ENCODE measurements around the gene PTPRT.
"Not testable (repeated sequence)": the region's sequence is repeated elsewhere in the genome, so short reads cannot be mapped to it uniquely, and the experiment has no call there.

PTPRT gene

GRCh38 chr20:42910808-42911207, 278.9 kb downstream of the PTPRT start:
- not testable (repeated sequence) for DNase-seq (ENCODE audit: low spot score)

DNA sequence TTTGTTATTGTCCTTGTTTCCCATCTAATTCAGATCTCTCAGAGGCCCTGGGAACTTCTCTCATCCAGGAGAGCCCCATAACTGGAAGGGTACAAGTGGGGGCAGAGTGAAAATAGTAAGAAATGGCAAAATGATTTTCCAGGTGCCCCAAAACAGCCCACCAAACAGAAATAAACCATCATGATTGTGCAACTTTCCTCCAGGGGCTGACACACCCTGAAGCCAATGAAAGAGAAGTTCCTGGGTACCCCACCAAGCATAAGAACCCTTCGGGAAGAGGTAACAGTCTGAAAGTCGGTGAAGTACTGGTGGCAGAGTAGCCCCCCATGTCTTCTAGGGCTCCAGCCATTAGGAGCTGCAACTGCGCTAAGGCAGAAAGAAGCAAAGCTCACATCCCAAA, 282.0 kb downstream of the PTPRT start:
- DNase-seq (ENCODE audit: low spot score), result no peak

DNA sequence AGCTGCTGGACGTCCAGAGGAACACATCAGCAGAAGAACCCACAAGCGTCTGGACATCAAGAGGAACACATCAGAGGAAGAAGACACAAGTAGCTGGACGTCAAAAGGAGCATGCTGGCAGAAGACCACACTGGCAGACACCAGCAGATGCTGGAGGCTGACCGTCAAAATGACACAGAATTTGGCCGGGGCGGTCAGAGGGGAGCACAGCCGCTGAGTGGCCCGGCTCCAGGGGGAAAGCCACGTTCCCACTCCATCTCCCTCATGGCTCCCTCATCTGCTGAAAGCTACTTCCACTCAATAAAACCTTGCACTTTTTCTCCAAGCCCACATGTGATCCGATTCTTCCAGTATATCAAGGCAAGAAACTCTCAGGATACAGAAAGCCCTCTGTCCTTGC, 283.6 kb downstream of the PTPRT start:
- DNase-seq (ENCODE audit: low spot score), result no peak

GRCh38 chr20:42902509-42902908, 287.2 kb downstream of the PTPRT start:
- no peak for DNase-seq (ENCODE audit: low spot score)

DNA sequence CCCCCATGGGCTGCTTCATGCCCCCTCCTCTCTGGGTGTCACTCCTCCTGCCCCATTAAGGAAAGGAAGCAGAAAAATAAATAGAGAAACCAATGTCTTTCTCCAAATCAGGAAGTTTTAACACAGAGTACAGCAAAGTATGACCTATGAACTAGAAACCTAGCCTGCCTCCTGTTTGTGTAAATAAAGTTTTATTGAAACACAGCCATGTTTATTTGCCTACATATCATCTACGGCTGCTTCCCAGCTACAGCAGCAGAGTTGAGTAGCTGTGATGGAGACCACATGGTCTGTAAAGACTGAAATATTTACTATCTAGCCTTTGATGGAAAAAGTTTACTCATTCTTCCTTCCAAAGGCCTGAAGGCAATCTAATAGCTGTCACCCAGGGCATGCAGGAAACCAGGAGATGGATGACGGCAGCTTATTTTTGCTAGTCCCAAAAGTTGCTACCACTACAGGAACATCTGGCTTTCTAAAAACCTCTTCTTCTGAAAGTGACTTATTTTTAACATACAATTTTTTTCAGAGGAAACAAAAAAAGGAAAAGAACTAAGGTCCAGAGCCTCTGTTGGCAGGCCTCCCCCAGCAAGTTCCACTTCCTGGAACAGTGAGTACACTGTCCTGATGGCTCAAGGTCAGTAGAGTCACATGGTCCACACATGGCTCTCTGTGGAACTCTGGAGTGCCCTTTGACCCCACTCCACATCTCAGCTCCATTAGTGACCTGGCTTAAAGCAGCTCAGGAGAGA, 287.8 kb downstream of the PTPRT start:
- no peak for DNase-seq (ENCODE audit: low spot score)

DNA sequence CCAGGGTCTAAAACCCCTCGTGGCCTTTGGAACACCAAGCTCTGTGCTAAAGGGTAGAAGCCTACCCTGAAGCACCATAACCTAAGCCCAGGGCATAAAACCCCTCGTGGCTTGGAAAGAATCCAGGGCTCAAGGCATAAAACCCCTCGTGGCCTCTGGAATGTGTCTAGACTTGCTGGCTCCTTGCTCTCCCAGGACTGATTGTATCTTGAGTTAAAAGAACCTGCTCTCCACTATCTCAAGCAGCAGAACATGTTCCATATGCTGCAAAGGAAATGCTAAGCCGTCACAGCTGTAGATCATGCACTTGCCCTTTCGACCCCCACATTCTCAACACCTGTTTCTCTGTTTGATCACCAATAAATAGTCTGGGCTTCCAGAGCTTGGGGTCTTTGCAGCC, 288.9 kb downstream of the PTPRT start:
- not testable (repeated sequence) for DNase-seq (ENCODE audit: low spot score)

GRCh38 chr20:42895020-42895419, 294.7 kb downstream of the PTPRT start:
- no peak for DNase-seq (ENCODE audit: low spot score)

GRCh38 chr20:42894483-42894882, 295.2 kb downstream of the PTPRT start:
- peak; percentile 24 for DNase-seq (ENCODE audit: low spot score)

DNA sequence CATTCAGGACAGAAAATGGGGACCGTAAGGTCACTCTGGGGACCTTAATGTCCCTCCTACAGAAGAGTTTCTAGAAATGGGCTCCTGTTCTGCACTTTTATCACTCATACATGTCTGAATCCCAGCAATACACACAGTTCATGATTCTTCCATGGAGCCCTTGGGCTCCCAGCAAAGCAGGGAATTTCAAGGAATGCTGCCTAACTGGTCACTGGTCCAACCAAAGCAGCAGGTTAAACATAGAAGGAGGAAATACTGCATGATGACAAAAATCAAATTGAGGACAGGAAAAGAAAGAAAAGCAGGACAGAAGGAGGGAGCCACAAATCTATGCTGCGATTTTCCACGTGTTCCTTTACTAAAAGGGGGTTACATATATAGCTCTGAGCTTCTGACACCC, 300.2 kb downstream of the PTPRT start:
- DNase-seq (ENCODE audit: low spot score), result no peak

- no peak for DNase-seq (ENCODE audit: low spot score)
These were observed 302.4 kb downstream of the PTPRT start for GRCh38 chr20:42887281-42887680.

DNA sequence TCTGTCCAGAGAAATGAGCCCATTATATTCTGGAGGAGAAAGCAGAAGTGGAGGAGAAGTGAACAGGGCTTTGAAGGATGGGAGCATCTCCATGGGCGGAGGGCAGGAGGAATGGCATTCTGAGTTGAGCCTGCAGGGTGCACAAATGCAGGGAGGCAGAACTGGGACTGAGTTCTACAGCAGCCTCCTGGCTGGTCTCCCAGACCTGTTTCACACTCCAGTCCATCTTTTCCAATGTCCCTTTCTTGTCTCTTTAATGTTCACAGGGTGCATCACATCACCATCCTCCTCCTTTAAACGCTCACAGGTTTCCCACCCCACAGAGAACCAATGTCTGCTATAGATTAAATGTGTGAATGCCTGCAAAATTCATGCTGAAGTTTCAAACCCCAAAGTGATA, 302.9 kb downstream of the PTPRT start:
- no peak for DNase-seq (ENCODE audit: low spot score)

DNA sequence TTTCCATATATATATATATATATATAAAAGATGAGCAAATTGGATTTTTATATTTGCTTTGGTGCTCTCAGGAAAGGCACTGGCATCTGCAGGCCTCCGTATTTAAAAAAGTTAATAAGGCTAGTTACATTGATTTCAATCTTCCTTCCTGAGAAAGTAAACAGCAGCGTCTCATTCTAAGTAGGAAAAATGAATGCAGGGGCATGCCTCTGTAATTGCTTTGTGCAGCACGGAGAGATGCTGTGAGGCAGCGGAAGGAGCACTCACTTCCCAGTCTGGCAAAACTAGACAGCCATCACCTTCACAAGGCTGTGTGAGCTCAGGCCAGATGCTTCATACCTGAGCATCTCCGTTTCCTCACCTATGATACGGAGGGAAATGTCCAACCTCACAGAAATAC, 303.7 kb downstream of the PTPRT start:
- DNase-seq (ENCODE audit: low spot score), result no peak

GRCh38 chr20:42875581-42875980, 314.1 kb downstream of the PTPRT start:
- no peak for DNase-seq (ENCODE audit: low spot score)

GRCh38 chr20:42873259-42873658, 316.4 kb downstream of the PTPRT start:
- DNase-seq (ENCODE audit: low spot score), result no peak

GRCh38 chr20:42864116-42864515, 325.6 kb downstream of the PTPRT start:
- no peak for DNase-seq (ENCODE audit: low spot score)

- DNase-seq (ENCODE audit: low spot score), result no peak
These were observed 327.3 kb downstream of the PTPRT start for GRCh38 chr20:42862446-42862845.

DNA sequence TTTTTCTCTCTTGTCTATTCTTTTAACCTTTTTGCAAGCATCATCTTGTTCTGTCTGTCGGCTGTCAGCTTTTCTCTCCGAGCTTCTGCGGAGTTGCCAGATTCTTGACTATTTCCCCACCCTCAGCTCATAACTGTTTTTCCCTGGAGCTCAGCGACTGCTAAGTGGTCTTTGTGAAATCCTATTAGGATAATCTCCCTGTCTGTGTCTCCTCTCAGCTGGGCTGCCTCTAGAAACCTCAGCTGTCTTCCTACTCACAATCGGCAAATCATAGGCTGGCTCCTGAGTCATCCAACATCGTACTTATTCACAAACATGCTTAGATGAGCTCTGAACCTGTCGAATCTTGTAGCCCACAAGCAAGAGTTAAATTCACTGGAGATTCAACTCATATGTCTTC, 332.3 kb downstream of the PTPRT start:
- DNase-seq (ENCODE audit: low spot score), result peak; percentile 56

- DNase-seq (ENCODE audit: low spot score), result no peak
These were observed 333.8 kb downstream of the PTPRT start for GRCh38 chr20:42855896-42856295.

DNA sequence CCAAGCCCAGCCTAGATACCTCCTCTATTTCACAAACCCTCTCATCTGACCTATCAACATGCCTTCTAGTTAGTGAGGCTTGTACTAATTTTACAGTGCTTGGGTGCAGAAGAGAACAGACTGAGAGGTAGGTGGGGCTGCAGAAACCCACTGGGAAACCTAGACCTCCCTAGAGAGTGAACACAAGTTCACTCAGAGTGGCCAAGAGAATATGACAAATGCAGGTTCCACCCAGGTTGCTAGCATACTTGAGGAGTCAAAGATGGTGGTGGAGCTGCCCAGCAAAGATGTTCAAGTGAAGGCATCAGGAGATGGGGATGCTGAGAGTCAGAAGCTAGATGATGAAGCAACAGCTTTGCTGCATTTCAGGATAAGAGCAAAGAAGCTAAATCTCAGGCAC, 337.0 kb downstream of the PTPRT start:
- no peak for DNase-seq (ENCODE audit: low spot score)

DNA sequence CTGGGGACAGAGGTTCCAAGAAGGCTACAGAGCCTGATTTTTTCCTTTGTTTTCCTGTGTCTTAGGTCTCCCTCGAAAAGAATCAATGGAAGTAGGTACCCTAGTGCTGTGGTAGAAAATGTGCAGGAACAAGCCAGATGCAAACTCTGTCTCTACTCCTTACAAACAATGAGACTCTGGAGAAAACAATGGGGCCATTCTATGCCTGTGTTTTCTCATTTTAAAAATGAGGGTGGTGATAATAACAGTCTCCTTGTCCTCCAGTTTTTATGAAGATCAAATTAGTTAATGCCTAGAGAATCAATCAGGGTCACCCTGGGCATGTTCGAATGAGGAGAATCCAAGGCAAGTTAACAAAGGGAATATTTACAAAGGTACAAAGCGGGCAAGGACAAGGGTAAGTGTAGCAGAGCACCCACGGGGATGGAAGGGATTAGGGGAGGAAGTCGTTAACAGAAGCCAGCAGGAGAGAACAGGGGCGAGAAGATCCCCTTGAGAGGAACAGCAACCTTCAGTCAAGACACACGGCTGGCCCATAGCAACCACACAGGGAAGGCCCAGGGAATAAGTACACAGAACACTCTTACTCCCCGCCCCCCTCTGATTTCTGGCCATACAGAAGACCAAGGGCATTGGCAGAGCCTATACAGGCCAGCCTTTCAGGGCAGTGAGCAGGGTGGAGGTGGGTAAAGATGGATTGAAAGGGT, 342.8 kb downstream of the PTPRT start:
- no peak for DNase-seq (ENCODE audit: low spot score)

DNA sequence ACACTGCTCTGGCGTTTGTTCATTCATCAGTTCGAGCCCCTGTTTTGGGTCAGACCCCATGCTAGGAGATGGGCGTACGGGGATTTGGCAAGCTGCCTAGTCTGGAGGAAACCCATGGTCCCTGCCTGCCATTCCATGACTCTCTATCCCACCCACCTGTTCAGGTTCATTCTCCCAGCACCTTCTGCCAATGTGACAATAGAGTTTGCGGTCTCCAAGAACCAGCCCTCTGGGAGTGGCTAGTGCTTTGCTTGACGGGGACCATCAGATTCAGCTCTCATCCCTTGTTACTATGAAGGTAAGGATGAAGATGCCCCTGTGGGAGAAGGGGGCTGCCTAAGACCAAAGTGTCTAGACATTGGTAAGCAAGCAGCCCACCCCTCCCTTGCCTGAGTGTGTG, 345.0 kb downstream of the PTPRT start:
- DNase-seq (ENCODE audit: low spot score), result no peak

GRCh38 chr20:42837456-42837855, 352.2 kb downstream of the PTPRT start:
- DNase-seq (ENCODE audit: low spot score), result no peak

- DNase-seq (ENCODE audit: low spot score), result no peak
These were observed 353.4 kb downstream of the PTPRT start for GRCh38 chr20:42836339-42836738.

- no peak for DNase-seq (ENCODE audit: low spot score)
These were observed 381.8 kb downstream of the PTPRT start for GRCh38 chr20:42807876-42808275.
